Measurements from ENCODE around the gene GALK2.

DNA sequence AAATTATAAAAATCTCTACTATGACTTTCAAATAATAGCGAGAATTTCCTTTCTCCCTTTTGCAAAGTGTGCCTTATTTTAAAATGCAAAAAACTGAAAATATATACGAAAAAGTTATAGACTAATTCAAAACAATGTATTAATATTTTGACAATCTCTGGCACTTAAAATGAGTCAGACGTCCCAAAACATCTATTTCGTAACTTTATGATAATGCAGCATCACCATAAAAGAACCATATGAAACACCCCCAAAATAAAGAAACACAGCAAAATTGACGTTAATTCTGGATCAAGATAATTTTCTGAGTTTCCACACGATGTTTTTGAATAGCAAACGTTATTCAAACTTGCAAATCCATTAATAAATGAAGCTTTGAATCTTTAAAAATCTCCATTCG, 15.7 kb upstream of the GALK2 start:
- no peak for TF ChIP-seq ZNF114 (CRISPR knock-in tag; IDR thresholded peaks at IDR 0.05)
- TF ChIP-seq POLR2AphosphoS5 (IDR thresholded peaks at IDR 0.05; ENCODE audit: low read depth): no peak
- TF ChIP-seq, protein P1, sequence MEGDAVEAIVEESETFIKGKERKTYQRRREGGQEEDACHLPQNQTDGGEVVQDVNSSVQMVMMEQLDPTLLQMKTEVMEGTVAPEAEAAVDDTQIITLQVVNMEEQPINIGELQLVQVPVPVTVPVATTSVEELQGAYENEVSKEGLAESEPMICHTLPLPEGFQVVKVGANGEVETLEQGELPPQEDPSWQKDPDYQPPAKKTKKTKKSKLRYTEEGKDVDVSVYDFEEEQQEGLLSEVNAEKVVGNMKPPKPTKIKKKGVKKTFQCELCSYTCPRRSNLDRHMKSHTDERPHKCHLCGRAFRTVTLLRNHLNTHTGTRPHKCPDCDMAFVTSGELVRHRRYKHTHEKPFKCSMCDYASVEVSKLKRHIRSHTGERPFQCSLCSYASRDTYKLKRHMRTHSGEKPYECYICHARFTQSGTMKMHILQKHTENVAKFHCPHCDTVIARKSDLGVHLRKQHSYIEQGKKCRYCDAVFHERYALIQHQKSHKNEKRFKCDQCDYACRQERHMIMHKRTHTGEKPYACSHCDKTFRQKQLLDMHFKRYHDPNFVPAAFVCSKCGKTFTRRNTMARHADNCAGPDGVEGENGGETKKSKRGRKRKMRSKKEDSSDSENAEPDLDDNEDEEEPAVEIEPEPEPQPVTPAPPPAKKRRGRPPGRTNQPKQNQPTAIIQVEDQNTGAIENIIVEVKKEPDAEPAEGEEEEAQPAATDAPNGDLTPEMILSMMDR (conservative IDR thresholded peaks at IDR 0.05; ENCODE audit: low read depth in 2 of 2): no peak
- no peak for TF ChIP-seq EZH2 (IDR thresholded peaks at IDR 0.05; ENCODE audit: low read depth, unreplicated experiment)
- TF ChIP-seq, protein P2, sequence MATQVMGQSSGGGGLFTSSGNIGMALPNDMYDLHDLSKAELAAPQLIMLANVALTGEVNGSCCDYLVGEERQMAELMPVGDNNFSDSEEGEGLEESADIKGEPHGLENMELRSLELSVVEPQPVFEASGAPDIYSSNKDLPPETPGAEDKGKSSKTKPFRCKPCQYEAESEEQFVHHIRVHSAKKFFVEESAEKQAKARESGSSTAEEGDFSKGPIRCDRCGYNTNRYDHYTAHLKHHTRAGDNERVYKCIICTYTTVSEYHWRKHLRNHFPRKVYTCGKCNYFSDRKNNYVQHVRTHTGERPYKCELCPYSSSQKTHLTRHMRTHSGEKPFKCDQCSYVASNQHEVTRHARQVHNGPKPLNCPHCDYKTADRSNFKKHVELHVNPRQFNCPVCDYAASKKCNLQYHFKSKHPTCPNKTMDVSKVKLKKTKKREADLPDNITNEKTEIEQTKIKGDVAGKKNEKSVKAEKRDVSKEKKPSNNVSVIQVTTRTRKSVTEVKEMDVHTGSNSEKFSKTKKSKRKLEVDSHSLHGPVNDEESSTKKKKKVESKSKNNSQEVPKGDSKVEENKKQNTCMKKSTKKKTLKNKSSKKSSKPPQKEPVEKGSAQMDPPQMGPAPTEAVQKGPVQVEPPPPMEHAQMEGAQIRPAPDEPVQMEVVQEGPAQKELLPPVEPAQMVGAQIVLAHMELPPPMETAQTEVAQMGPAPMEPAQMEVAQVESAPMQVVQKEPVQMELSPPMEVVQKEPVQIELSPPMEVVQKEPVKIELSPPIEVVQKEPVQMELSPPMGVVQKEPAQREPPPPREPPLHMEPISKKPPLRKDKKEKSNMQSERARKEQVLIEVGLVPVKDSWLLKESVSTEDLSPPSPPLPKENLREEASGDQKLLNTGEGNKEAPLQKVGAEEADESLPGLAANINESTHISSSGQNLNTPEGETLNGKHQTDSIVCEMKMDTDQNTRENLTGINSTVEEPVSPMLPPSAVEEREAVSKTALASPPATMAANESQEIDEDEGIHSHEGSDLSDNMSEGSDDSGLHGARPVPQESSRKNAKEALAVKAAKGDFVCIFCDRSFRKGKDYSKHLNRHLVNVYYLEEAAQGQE (IDR thresholded peaks at IDR 0.05; ENCODE audit: unreplicated experiment): no peak
- TF ChIP-seq EZH2phosphoT487 (IDR thresholded peaks at IDR 0.05; ENCODE audit: unreplicated experiment): no peak
- no peak for TF ChIP-seq CREB1 (CRISPR knock-in tag; IDR thresholded peaks at IDR 0.05; ENCODE audit: low read depth)
